ENCODE data around the gene ZBTB3.
"Not testable (repeated sequence)": the region's sequence is repeated elsewhere in the genome, so short reads cannot be mapped to it uniquely, and the experiment has no call there.

Gene ZBTB3

DNA sequence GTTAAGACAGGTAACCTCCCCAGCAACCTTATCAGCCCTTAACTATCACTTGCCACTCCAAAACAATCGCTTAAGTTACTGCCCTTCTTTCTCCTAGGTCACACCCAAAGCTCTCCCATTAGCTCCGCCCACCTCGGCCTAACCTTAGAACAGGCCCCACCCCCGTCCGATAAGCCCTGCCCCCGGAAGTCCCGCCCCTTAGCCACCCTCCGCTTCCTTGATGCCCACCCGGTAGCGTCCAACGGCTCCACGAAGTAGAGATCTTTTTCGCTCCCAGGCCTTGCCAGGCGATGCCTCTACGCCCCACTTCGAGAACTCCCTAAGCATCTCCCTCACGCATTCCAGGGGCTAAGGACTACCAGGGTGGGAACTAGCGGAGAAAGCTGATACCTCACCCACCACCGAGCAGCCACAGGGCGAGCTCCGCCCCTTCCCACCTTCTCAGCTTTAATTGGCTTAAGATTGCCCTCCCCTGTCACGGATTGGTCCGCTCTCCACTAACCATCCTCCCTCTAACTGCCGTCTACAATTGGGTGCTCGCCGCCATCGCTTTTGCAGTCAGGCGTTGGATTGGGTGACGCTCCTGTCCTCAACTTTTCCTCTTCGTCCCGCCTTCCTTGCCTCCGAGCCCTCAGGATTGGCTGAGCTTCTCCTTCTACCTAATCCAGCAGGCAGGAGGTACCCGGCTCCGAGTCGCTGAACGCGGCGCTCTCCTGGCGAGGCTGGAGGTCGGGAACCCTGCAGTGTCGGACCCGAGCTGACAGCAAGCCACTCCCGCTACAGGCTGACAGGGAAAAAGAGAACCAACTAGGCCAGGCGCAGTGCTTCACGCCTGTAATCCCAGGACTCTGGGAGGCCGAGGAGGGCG is at the start of gene ZBTB3:
TSS of gene ZBTB3 (minus strand) at position 425 of the 868 bp plus-strand sequence. CDS start 496 bp downstream, outside the sequence.
- peak; percentile 99 for DNase-seq

DNA sequence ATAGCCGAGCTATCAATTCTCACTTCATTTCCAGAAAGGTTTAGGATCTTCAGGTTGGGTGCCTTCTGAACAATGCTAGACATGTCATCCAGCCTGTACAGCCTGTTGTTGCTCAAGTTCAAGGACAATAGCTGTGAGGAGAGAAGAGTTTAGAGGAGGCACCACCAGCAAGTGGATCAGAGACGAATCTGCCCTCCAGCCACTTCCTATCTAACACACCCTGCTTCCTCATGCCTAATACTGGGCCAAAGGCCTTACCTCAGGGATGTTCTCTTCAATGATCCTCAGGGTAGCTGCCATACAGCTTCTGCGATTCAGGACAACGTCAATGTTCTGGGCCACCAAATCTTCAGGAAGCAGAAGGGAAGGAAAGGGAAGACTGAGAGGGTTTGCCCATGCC is 47.1 kb upstream of the ZBTB3 start:
- no peak for DNase-seq

DNA sequence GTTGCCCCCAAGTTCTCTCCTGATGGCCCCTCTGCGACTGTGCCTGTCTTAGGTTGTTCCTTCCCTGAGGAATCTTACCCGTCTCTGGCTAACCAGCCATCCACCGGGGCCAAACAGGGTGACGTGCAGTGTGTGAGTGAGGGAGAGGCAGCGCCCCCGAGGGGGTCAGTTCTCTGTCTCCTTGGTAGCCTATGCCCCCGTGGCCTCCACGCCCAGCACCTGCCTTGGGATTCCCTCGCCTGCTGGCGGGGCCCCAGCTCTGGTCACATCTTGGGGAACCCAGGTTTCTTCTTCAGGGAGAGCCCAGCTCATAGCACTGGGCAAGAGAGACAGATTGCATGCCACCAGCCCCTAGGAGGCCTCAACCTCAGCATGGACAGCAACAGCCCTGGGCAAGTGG is 45.5 kb upstream of the ZBTB3 start:
- DNase-seq = no peak

DNA sequence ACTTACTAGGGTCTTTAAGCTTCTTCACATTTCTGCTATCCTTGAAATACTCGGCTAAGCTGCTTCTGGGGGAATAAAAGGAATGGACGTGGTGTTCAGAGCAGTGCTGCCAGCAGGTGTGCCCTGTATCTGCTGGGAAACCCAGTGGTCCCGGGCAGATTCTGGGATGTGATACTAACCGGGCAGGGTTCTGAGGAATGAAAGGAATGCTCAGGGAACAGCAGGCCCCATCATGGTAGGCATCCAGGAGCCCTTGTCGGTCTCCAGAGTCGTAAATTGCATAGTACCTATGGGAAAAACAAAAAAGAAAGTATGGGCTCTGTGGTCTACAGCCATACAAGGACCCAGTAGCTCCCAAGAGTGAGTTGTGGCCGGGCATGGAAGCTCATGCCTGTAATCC is 42.3 kb upstream of the ZBTB3 start:
- DNase-seq = no peak

GRCh38 chr11:62794201-62794775 is 40.3 kb upstream of the ZBTB3 start:
- no peak for DNase-seq

- DNase-seq = no peak
Observed at GRCh38 chr11:62792202-62792575, 38.2 kb upstream of the ZBTB3 start.

GRCh38 chr11:62791501-62792201 is 37.7 kb upstream of the ZBTB3 start, which contains the start of gene TMEM223:
Gene TMEM223 (minus strand): TSS chr11:62792006. CDS start chr11:62791994, 12 bp downstream.
- DNase-seq = peak; percentile 66 to 76

GRCh38 chr11:62789576-62789975 is 35.6 kb upstream of the ZBTB3 start:
- DNase-seq = no peak

DNA sequence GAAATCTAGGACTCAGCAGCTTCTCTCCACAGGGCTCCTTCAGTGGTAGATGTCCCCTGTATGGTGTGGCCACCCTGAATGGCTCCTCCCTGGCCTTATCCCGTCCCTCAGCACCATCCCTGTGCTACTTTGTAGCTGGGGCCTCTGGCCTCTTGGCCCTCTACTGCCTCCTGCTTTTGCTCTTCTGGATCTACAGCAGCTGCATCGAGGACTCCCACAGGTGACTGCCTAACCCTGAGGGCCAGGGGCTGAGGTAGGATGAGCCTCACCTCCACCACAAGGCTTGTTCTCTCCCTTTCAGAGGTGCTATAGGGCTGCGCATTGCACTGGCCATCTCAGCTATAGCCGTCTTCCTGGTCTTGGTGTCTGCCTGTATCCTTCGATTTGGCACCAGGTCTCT is 35.0 kb upstream of the ZBTB3 start:
- DNase-seq = no peak

GRCh38 chr11:62787005-62787759 is 33.2 kb upstream of the ZBTB3 start, which contains the start of gene TMEM179B:
Gene TMEM179B (plus strand): TSS chr11:62787402. CDS start chr11:62787432, 30 bp downstream.
- peak; percentile 86 to 92 for DNase-seq

DNA sequence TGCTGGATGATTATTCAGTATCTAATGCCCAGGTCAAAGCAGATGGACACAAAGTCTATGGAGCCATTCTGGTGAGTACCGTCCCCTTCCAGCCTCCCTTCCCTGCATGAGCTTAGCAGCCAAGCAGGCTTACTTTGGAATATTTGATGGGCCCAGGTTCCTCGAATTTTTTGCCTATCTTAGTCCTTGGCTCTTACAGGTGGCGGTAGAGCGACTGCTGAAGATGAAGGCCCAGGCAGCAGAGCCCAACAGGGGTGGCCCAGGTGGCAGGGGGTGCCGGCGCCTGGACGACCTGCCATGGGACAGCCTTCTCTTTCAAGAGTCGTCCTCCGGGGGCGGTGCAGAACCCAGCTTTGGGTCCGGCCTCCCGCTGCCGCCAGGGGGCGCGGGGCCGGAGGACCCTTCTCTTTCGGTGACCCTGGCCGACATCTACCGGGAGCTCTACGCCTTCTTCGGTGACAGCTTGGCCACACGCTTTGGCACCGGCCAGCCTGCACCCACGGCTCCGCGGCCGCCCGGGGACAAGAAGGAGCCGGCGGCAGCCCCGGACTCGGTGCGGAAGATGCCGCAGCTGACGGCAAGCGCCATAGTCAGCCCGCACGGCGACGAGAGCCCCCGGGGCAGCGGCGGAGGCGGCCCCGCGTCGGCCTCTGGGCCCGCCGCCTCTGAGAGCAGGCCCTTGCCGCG is 32.5 kb upstream of the ZBTB3 start:
- peak; percentile 66 to 85 for DNase-seq

DNA sequence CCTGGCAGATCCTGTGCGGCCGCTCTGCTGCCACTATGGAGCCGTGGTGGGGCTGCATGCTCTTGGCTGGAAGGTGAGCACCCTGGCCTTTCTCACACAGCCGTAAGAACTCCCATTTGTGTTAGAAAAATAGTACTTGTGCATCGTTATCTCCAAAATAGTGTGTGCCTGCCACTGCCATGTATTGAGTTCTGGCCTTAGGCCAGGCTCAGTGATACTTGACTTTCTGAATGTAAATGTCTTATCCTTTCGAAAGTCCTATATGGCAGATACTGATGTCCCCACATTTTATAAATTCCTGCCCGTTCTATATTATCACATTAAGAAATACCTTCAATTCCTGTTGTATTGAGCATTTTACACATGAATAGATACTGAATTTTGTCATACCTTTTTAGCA is 28.8 kb upstream of the ZBTB3 start:
- DNase-seq = no peak

DNA sequence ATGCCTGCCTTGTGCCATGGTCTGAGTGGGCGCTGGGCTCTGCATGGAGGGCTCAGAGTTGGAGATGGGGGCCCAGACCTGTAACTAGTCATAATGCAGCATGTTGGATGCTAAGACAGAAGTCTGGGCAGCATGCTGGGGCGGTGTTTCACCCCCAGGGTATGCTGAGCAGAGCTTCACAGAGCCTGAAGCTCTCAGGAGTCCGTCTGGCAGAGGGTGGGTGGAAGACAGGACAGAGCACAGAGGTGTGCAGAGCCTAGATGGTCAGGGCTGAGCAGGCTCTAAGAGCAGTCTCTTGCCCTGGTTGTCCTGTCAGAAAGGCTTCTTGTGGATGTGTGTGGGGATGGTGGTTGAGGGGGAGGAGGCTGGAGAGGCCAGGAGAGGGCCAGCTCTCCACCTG is 24.5 kb upstream of the ZBTB3 start:
- DNase-seq = no peak

DNA sequence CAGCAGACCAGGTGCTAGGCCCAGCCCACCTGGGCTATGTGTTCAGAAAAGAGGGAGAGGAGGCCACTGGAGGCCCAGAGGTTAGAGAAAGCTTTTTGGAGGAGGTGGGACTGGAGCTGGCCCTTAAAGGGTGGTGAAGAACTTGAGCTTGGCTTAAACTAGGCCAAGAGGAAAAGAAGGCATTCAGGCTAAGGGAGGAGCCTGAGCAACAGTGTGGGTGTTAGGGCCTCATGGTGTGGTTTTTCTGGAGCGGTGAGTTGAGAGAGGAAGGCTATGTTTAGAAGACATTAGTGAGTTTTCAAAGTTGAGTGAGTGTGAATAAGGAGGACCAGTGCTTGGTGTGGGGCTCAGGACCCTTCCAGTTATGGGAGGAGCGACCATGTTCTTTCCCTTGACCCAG is 23.4 kb upstream of the ZBTB3 start:
- DNase-seq = no peak

GRCh38 chr11:62775646-62776045 is 21.7 kb upstream of the ZBTB3 start:
- no peak for DNase-seq

DNA sequence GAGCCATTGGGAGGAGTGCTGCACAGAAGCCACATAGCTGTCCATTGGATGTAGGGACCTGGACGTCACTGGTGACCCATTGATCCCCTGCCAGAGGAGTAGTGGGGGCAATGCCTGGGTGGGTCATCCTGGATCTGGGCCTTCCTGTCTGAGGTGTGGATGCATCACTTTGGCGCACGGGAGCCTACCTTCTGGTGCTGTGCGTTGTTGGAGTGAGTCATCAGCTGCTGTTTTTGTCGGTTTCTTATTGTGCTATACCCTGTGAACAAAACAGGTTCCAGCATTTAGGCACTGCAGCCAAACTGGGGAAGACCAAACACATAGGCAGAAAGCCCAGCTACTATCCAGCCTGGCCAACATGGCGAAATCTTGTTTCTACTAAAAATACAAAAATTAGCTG is 20.4 kb upstream of the ZBTB3 start:
- DNase-seq = no peak

GRCh38 chr11:62771144-62772021 is 17.4 kb upstream of the ZBTB3 start, which contains the start of gene TAF6L:
Gene TAF6L (plus strand): TSS chr11:62771396. CDS start chr11:62775784, 4,388 bp downstream.
- DNase-seq = peak; percentile 88 to 89

DNA sequence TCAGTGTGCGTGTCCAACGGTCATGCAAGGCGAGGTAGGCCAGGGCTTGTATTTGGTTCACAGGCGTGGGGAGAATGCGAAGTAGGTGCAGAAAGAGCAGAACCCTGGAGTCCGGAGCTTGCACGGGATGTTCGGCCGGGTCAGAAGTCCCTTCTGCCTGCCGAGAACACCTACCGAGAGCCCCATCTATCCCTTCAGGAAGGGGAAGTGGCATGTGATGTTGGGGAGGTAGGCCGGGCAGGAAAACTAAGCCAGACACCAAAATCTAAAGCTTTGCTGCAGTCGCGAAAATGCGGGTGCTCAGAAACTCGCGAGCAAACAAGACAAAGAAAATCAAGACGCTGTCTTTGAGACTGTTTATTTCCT is 16.8 kb upstream of the ZBTB3 start:
- peak in 1 of 2 experiments; percentile 68 for DNase-seq

GRCh38 chr11:62760867-62761227 is 6.9 kb upstream of the ZBTB3 start:
- DNase-seq = not testable (repeated sequence)

DNA sequence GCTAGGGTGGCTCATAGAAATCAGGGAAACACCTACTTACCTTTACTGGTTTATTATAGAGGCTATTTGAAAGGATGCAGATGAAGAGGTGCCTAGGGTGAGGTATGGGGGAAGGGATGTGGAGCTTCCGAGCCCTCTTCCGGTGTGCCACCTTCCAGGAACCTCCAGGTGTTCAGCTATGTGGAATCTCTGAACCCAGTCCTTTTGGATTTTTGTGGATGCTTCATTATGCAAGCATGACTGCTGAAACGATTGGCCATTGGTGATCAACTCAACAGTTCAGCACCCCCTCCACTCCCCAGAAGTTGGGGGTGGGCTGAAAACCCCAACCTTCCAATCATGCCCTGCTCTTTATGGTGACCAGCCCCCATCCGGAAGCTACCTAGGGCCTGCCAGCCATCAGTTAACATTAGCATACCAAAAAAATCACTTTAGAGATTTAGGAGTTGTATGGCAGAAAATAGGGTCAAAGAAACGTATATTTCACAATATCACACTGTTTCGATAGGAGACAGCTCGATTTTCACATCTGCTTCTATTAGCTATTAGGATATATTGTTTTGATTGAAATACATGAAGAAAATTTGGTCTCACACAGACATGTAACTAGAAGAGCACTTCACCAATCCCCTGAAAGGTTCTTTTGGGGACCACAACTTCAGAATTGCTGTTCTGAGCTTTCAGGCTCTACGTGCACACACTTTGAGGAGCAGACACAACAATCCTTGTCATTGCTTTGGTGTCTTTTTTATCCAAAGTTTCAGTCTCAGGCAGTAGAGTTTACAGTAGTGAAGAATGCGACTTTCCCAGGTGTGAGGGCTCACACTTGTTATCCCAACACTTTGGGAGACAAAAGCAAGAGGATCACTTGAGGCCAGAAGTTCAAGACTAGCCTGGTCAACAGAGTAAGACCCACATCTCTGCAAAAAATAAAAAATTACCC is 4.2 kb upstream of the ZBTB3 start:
- no peak for DNase-seq
